H1 (cell line): ENCODE data around the gene COX5A. TPM values are rescaled to one million over a fixed set of nuclear protein-coding genes. Genes with fewer than 3 reads are reported as not detected.

ENCODE experiments used
- CTCF ChIA-PET: fragments of 300-600 bp; sonication (Branson Sonifier 250); formaldehyde crosslinking; loops from one replicate; lab custom pipeline; 2021; ENCODE audit not compliant: partially characterized antibody; lab: Charles Lee
- POLR2A ChIA-PET: fragments of 300-600 bp; sonication (Branson Sonifier 250); formaldehyde crosslinking; loops from one replicate; lab custom pipeline; 2021; ENCODE audit warnings: inconsistent platforms; ENCODE audit not compliant: partially characterized antibody; lab: Charles Lee
- DNase-seq, 2 experiments: peaks; one replicate each; pipeline versions ENCODE4 v3.0.0 to v3.0.0-alpha.2; 2010 to 2022; ENCODE audit warnings: low spot score in 2 of 2, low read depth in 1 of 2, mixed read lengths in 1 of 2
- FAIRE-seq: peaks from 2 replicates; lab custom pipeline; 2011; peaks lifted over from hg19 to GRCh38; lab: Jason Lieb, UNC
- H2AFZ ChIP-seq: 2 replicates; pipeline ENCODE4 v1.8.1; 2012; ENCODE audit warnings: low read length, inconsistent platforms
- H2AK5ac ChIP-seq: 2 replicates; pipeline ENCODE4 v1.6.1; 2013; ENCODE audit warnings: low read depth, low read length
- H2BK120ac ChIP-seq: replicated peaks from 2 replicates; pipeline ENCODE3; 2013; ENCODE audit warnings: low read depth, low read length, inconsistent platforms
- H2BK12ac ChIP-seq: 2 replicates; pipeline ENCODE4 v1.6.1; 2013; ENCODE audit warnings: low read depth, low read length
- H2BK15ac ChIP-seq: 2 replicates; pipeline ENCODE4 v1.6.1; 2013; ENCODE audit warnings: low read length
- H2BK20ac ChIP-seq: 2 replicates; pipeline ENCODE4 v1.6.1; 2013; ENCODE audit warnings: low read length
- H2BK5ac ChIP-seq: 2 replicates; pipeline ENCODE4 v1.6.1; 2013; ENCODE audit warnings: low read depth, low read length
- H3K14ac ChIP-seq: 2 replicates; pipeline ENCODE4 v1.6.1; 2013; ENCODE audit warnings: inconsistent platforms; ENCODE audit not compliant: insufficient read length
- H3K18ac ChIP-seq: 2 replicates; pipeline ENCODE4 v1.6.1; 2013; ENCODE audit warnings: low read length; ENCODE audit errors: extremely low read depth
- H3K23ac ChIP-seq: 2 replicates; pipeline ENCODE4 v1.6.1; 2013; ENCODE audit warnings: inconsistent platforms; ENCODE audit not compliant: insufficient read length
- H3K23me2 ChIP-seq: 2 replicates; pipeline ENCODE4 v1.6.1; 2013; ENCODE audit warnings: low read depth, low read length
- H3K27ac ChIP-seq: 2 replicates; pipeline ENCODE4 v1.6.1; 2011; ENCODE audit warnings: low read depth, low read length, inconsistent platforms
- H3K27me3 ChIP-seq, 4 experiments: replicated peaks in 1 of 4; 1 replicate in 1 of 4; 2 replicates in 3 of 4; pipeline versions ENCODE4 v1.6.1 to v1.8.1; 2011 to 2013; ENCODE audit warnings: low read length in 3 of 4, mild to moderate bottlenecking in 3 of 4, inconsistent platforms in 2 of 4, mixed read lengths in 2 of 4, moderate library complexity in 1 of 4; ENCODE audit not compliant: control insufficient read depth in 3 of 4, insufficient read depth in 3 of 4; ENCODE audit errors: extremely low read depth in 1 of 4
- H3K36me3 ChIP-seq, 4 experiments: 2 replicates each; pipeline versions ENCODE4 v1.6.1 to v1.8.1; 2011 to 2013; ENCODE audit warnings: mild to moderate bottlenecking in 4 of 4, low read length in 3 of 4, moderate library complexity in 2 of 4, control low read depth in 1 of 4, inconsistent platforms in 1 of 4; ENCODE audit not compliant: insufficient read depth in 4 of 4, control insufficient read depth in 2 of 4
- H3K4ac ChIP-seq: replicated peaks from 2 replicates; pipeline ENCODE3; 2013; ENCODE audit warnings: low read length, low read depth, mixed read lengths, inconsistent platforms; ENCODE audit not compliant: insufficient read length
- H3K4me1 ChIP-seq, 4 experiments: replicated peaks in 1 of 4; 1 replicate in 1 of 4; 2 replicates in 3 of 4; pipeline versions ENCODE4 v1.6.1 to v1.8.1; 2011 to 2013; ENCODE audit warnings: low read length in 3 of 4, inconsistent platforms in 2 of 4, mixed read lengths in 1 of 4; ENCODE audit not compliant: insufficient read depth in 4 of 4, control insufficient read depth in 3 of 4
- H3K4me2 ChIP-seq, 2 experiments: 2 replicates each; pipeline versions ENCODE4 v1.6.1 to v1.8.1; 2011 to 2013; ENCODE audit warnings: low read depth in 2 of 2, low read length in 2 of 2, control low read depth in 1 of 2, inconsistent platforms in 1 of 2, mild to moderate bottlenecking in 1 of 2; ENCODE audit not compliant: insufficient read depth in 1 of 2
- H3K4me3 ChIP-seq, 4 experiments: fragments of 200-600, 300-600 bp in 1 of 4; sonication (generic), shearing (Covaris generic), sonication (Bioruptor Twin) in 1 of 4; 2 replicates each; pipeline versions ENCODE4 v1.5.1 to v1.8.1; 2011 to 2016; ENCODE audit warnings: low read length in 4 of 4, low read depth in 3 of 4, control low read depth in 2 of 4, inconsistent platforms in 2 of 4, mild to moderate bottlenecking in 2 of 4, mixed read lengths in 1 of 4, moderate library complexity in 1 of 4; ENCODE audit not compliant: insufficient read depth in 2 of 4; ENCODE audit errors: extremely low read depth in 1 of 4
- H3K56ac ChIP-seq: replicated peaks from 2 replicates; pipeline ENCODE3; 2013; ENCODE audit warnings: low read depth, mild to moderate bottlenecking, mixed read lengths, low read length, inconsistent platforms; ENCODE audit not compliant: insufficient read length
- H3K79me1 ChIP-seq: 2 replicates; pipeline ENCODE4 v1.6.1; 2013; ENCODE audit warnings: low read depth, low read length, control low read depth
- H3K79me2 ChIP-seq, 2 experiments: 2 replicates each; pipeline versions ENCODE4 v1.6.1 to v1.8.1; 2012 to 2013; ENCODE audit warnings: low read length in 2 of 2, mild to moderate bottlenecking in 2 of 2, inconsistent platforms in 1 of 2; ENCODE audit not compliant: insufficient read depth in 2 of 2, control insufficient read depth in 1 of 2
- H3K9ac ChIP-seq, 4 experiments: replicated peaks in 1 of 4; 1 replicate in 1 of 4; 2 replicates in 3 of 4; pipeline versions ENCODE4 v1.6.1 to v1.8.1; 2011 to 2013; ENCODE audit warnings: low read depth in 3 of 4, low read length in 3 of 4, control low read depth in 2 of 4, mild to moderate bottlenecking in 2 of 4, moderate library complexity in 2 of 4, inconsistent platforms in 1 of 4; ENCODE audit errors: extremely low read depth in 1 of 4
- H3K9me3 ChIP-seq, 2 experiments: 2 replicates each; pipeline versions ENCODE4 v1.6.1 to v1.8.1; 2012 to 2013; ENCODE audit warnings: mild to moderate bottlenecking in 2 of 2, moderate library complexity in 2 of 2, control low read depth in 1 of 2, inconsistent platforms in 1 of 2, low read depth in 1 of 2, low read length in 1 of 2, mixed read lengths in 1 of 2; ENCODE audit not compliant: insufficient read depth in 2 of 2
- H4K20me1 ChIP-seq, 2 experiments: replicated peaks in 1 of 2; 2 replicates each; pipeline versions ENCODE3 to v1.8.1; 2011 to 2013; ENCODE audit warnings: inconsistent platforms in 2 of 2, low read length in 2 of 2, mild to moderate bottlenecking in 1 of 2; ENCODE audit not compliant: insufficient read depth in 2 of 2, control insufficient read depth in 1 of 2
- H4K5ac ChIP-seq: 2 replicates; pipeline ENCODE4 v1.6.1; 2013; ENCODE audit warnings: low read length, low read depth, mixed read lengths, inconsistent platforms; ENCODE audit not compliant: insufficient read length
- H4K8ac ChIP-seq: 2 replicates; pipeline ENCODE4 v1.8.0; 2013; ENCODE audit warnings: mild to moderate bottlenecking, moderate library complexity, low read length, inconsistent platforms; ENCODE audit not compliant: insufficient read depth; ENCODE audit errors: extremely low read depth
- H4K91ac ChIP-seq: replicated peaks from 2 replicates; pipeline ENCODE3; 2013; ENCODE audit warnings: low read length, mixed read lengths, inconsistent platforms; ENCODE audit not compliant: insufficient read length
- GTF2F1 ChIP-seq: IDR thresholded peaks from 2 replicates; pipeline ENCODE4 v1.6.1; 2012; ENCODE audit warnings: low read depth, low read length, improper control_type of control experiment, borderline replicate concordance
- SAP30 ChIP-seq: fragments of 300-600 bp; sonication (generic); IDR thresholded peaks from 2 replicates; pipeline ENCODE4 v1.7.1; 2012; ENCODE audit warnings: low read length, moderate library complexity, mild to moderate bottlenecking, inconsistent platforms; ENCODE audit not compliant: insufficient read depth, insufficient replicate concordance
- WGBS, 2 experiments: shearing (Covaris generic) in 1 of 2; methylation state at CpG; one replicate each; pipeline versions ENCODE4 v1.1.6 to v1.1.7; 2013 to 2015; ENCODE audit warnings: low lambda C conversion rate in 2 of 2, mixed read lengths in 2 of 2, inconsistent platforms in 1 of 2, low coverage in 1 of 2, missing lambda C conversion rate in 1 of 2; ENCODE audit not compliant: insufficient replicate concordance in 2 of 2, insufficient coverage in 1 of 2, insufficient read length in 1 of 2; ENCODE audit errors: extremely low coverage in 1 of 2, missing lambda C conversion rate in 1 of 2; 5-methylcytosine and 5-hydroxymethylcytosine counted together
- polyA plus RNA-seq, 7 experiments: library from polyadenylated mRNA; depleted of rRNA in 3 of 7; stranded (reverse) in 5 of 7; unstranded in 2 of 7; fragments of >200 nt in 5 of 7; fragments of 200-250 nt in 2 of 7; gene quantifications; 1 replicate in 5 of 7; 2 replicates in 1 of 7; 4 replicates in 1 of 7; pipeline versions ENCODE4 v1.2.1 to v1.2.3, GENCODE V29; 2011 to 2013; ENCODE audit warnings: missing spikeins in 2 of 7, mixed read lengths in 2 of 7
- total RNA-seq: library from RNA; stranded (reverse); fragmentation: NEBNext Ultra II Directional; extraction: Animal tissue kit (Norgen Biotek cat#: 25700); gene quantifications from 2 replicates; pipeline ENCODE4 v1.2.1, GENCODE V29; 2021

The COX5A gene
- total and polyA plus RNA-seq, 2 of the 8 experiments (the other 6 are each of a cell fraction or from before 2014, with no cell fraction given): 270 to 367 TPM

GRCh38 chr15:74906067-74906449, 31.8 kb downstream of the COX5A start:
- H3K9ac ChIP-seq: peak overlapping the region; percentile 80 to 92 (median 84)
- no peak overlapping the region for H2AK5ac ChIP-seq
- peak overlapping the region; percentile 72; the same call in 1 of the 2 replicates for H2BK5ac ChIP-seq
- CTCF ChIA-PET: interaction anchor here (0.9 to 2.0 kb wide), 10 partner anchors 16 to 273 kb away, joined by 3 to 12 read pairs (median 3); no protein-coding TSS in a partner anchor
- WGBS, 2 experiments: 0% methylated on average over 20 of the region's 20 CpGs; no CpG with 5 or more reads in 1 of the 2 experiments
- H4K20me1 ChIP-seq: peaks cover 2 to 7% of the 10 kb centered on the region in 2 experiments
- H3K79me1 ChIP-seq: no peaks in the 10 kb centered on the region
- peak overlapping the region; percentile 79 to 94 (median 90) for H3K4me3 ChIP-seq
- H2BK12ac ChIP-seq: no peak overlapping the region
- peak overlapping the region; percentile 71 for H3K27ac ChIP-seq
- H3K23me2 ChIP-seq: peaks cover 6% of the 10 kb centered on the region; the same call in 1 of the 2 replicates
- H3K27me3 ChIP-seq: no peaks in the 10 kb centered on the region
- H3K79me2 ChIP-seq: peaks cover 0 to 15% of the 10 kb centered on the region in 2 experiments; a peak in 2 of 4 replicates
- FAIRE-seq (no peak), DNase-seq (peak in 1 of 2 experiments; percentile 63)
- peak overlapping the region; percentile 2 for H4K91ac ChIP-seq
- peak overlapping the region; percentile 77 to 83 for H3K4me2 ChIP-seq
- H2BK20ac ChIP-seq: no peak overlapping the region
- H2AFZ ChIP-seq: 0 out of 2 replicates have a peak overlapping the region, but pooled peaks have one; percentile 2
- no peak overlapping the region for H2BK15ac ChIP-seq
- H3K23ac ChIP-seq: no peak overlapping the region
- peaks cover 12 to 35% (median 24%) of the 10 kb centered on the region in 4 experiments for H3K36me3 ChIP-seq
- H3K4me1 ChIP-seq: peaks cover 2 to 4% (median 3%) of the 10 kb centered on the region in 4 experiments
- no peaks in the 10 kb centered on the region for H3K9me3 ChIP-seq
- H4K8ac ChIP-seq: peak overlapping the region; percentile 45; the same call in 1 of the 2 replicates
- H3K4ac ChIP-seq: no peak overlapping the region
- H3K18ac ChIP-seq: peak overlapping the region; percentile 75; the same call in 1 of the 2 replicates
- TF ChIP-seq GTF2F1 (no peak), SAP30 (peak; percentile 26)
- H2BK120ac ChIP-seq: no peak overlapping the region
- H4K5ac ChIP-seq: peak overlapping the region; percentile 78
- peak overlapping the region; percentile 95 for H3K56ac ChIP-seq
- H3K14ac ChIP-seq: no peak overlapping the region
- POLR2A ChIA-PET: interaction anchor here (0.7 to 11.9 kb wide), 21 partner anchors 9 to 145 kb away, joined by 3 to 116 read pairs (median 6); partner anchors contain the start of genes COX5A, MPI, RPP25 and ULK3
